ENCODE results near the gene DPH7.
"Not testable (repeated sequence)": the region's sequence is repeated elsewhere in the genome, so short reads cannot be mapped to it uniquely, and the experiment has no call there.

Gene DPH7

GRCh38 chr9:137580209-137580953 is 1.7 kb upstream of the DPH7 start:
- DNase-seq (ENCODE audit: low spot score), result no peak

GRCh38 chr9:137579259-137579604 is 507 bp upstream of the DPH7 start:
- no peak for DNase-seq (ENCODE audit: low spot score)

- DNase-seq (ENCODE audit: low spot score), result no peak
These were observed 2.9 kb downstream of the DPH7 start for GRCh38 chr9:137575716-137576411.

GRCh38 chr9:137575364-137575715 is 3.4 kb downstream of the DPH7 start:
- no peak for DNase-seq (ENCODE audit: low spot score)

GRCh38 chr9:137574192-137574591 is 4.5 kb downstream of the DPH7 start:
- DNase-seq (ENCODE audit: low spot score), result no peak

- DNase-seq (ENCODE audit: low spot score), result no peak
These were observed 8.2 kb downstream of the DPH7 start for GRCh38 chr9:137570566-137570965.

GRCh38 chr9:137569609-137570203 is 9.0 kb downstream of the DPH7 start:
- no peak for DNase-seq (ENCODE audit: low spot score)

GRCh38 chr9:137568445-137568844 is 10.3 kb downstream of the DPH7 start:
- not testable (repeated sequence) for DNase-seq (ENCODE audit: low spot score)

- no peak for DNase-seq (ENCODE audit: low spot score)
These were observed 13.8 kb downstream of the DPH7 start for GRCh38 chr9:137564817-137565411.

- DNase-seq (ENCODE audit: low spot score), result no peak
These were observed 14.6 kb downstream of the DPH7 start for GRCh38 chr9:137564134-137564533.

GRCh38 chr9:137558127-137558526 is 20.6 kb downstream of the DPH7 start:
- DNase-seq (ENCODE audit: low spot score), result no peak

GRCh38 chr9:137556069-137556838 is 22.5 kb downstream of the DPH7 start:
- no peak for DNase-seq (ENCODE audit: low spot score)

- DNase-seq (ENCODE audit: low spot score), result no peak
These were observed 23.5 kb downstream of the DPH7 start for GRCh38 chr9:137555179-137555578.

- no peak for DNase-seq (ENCODE audit: low spot score)
These were observed 24.4 kb downstream of the DPH7 start for GRCh38 chr9:137554349-137554748.

GRCh38 chr9:137553654-137554053 is 25.1 kb downstream of the DPH7 start:
- not testable (repeated sequence) for DNase-seq (ENCODE audit: low spot score)

GRCh38 chr9:137552022-137552768 is 26.5 kb downstream of the DPH7 start:
- no peak for DNase-seq (ENCODE audit: low spot score)

- DNase-seq (ENCODE audit: low spot score), result peak; percentile 99
These were observed 27.3 kb downstream of the DPH7 start, which contains the start of gene MRPL41 for GRCh38 chr9:137551264-137552021. TSS of gene MRPL41 (plus strand) at chr9:137551879. CDS start at chr9:137552082, 203 bp downstream.

GRCh38 chr9:137550958-137551263 is 27.8 kb downstream of the DPH7 start:
- DNase-seq (ENCODE audit: low spot score), result not testable (repeated sequence)

GRCh38 chr9:137550231-137550621 is 28.5 kb downstream of the DPH7 start, which contains the start of gene PNPLA7:
TSS of gene PNPLA7 (minus strand) at chr9:137550402. CDS start at chr9:137550197, 205 bp downstream.
- peak; percentile 75 for DNase-seq (ENCODE audit: low spot score)

GRCh38 chr9:137547687-137548543 is 30.8 kb downstream of the DPH7 start:
- DNase-seq (ENCODE audit: low spot score), result no peak
